Measurements from ENCODE around the gene FBXL16. TPM values are rescaled to one million over a fixed set of nuclear protein-coding genes. Genes with fewer than 3 reads are reported as not detected.

The FBXL16 gene
- polyA plus RNA-seq, 1 donor from 2014 or later: 3.4 TPM

- Histone ChIP-seq H3K9me2 (ENCODE audit: insufficient read depth, low read length) (no peaks in the 10 kb centered on the region), H3K9me3 (ENCODE audit: low read length) (no peaks in the 10 kb centered on the region), H3K79me2 (replicated peaks; ENCODE audit: insufficient read depth, low read length) (no peaks in the 10 kb centered on the region), H3K27me3 (ENCODE audit: insufficient read depth, low read depth, low read length) (peaks cover 7% of the 10 kb centered on the region), H3F3A (ENCODE audit: insufficient read depth, low read length, poor library complexity, severe bottlenecking) (no peaks in the 10 kb centered on the region), H4K20me1 (ENCODE audit: insufficient read depth) (no peaks in the 10 kb centered on the region), H3K9ac (ENCODE audit: low read length) (no peak overlapping the region), H3K4me2 (ENCODE audit: low read length) (no peak overlapping the region), H2AFZ (ENCODE audit: low read depth, low read length) (no peak overlapping the region), H3K4me3 (ENCODE audit: low read length) (no peak overlapping the region), H3K36me3 (ENCODE audit: insufficient read depth, low read length) (no peaks in the 10 kb centered on the region), H3K27ac (ENCODE audit: low read length) (no peak overlapping the region)
- TF ChIP-seq POLR2AphosphoS5 (IDR thresholded peaks at IDR 0.05) (no peak), EZH2 (IDR thresholded peaks at IDR 0.05; ENCODE audit: borderline replicate concordance, insufficient read depth, low read length, poor library complexity, severe bottlenecking) (no peak), RAD21 (conservative IDR thresholded peaks at IDR 0.05) (no peak), MXI1 (conservative IDR thresholded peaks at IDR 0.05; ENCODE audit: poor library complexity, severe bottlenecking) (no peak), TAF1 (IDR thresholded peaks at IDR 0.05; ENCODE audit: low read depth) (no peak), SMC3 (conservative IDR thresholded peaks at IDR 0.05; ENCODE audit: poor library complexity) (no peak), EP300 (conservative IDR thresholded peaks at IDR 0.05; ENCODE audit: poor library complexity, severe bottlenecking) (no peak)
- TF ChIP-seq, protein P1, sequence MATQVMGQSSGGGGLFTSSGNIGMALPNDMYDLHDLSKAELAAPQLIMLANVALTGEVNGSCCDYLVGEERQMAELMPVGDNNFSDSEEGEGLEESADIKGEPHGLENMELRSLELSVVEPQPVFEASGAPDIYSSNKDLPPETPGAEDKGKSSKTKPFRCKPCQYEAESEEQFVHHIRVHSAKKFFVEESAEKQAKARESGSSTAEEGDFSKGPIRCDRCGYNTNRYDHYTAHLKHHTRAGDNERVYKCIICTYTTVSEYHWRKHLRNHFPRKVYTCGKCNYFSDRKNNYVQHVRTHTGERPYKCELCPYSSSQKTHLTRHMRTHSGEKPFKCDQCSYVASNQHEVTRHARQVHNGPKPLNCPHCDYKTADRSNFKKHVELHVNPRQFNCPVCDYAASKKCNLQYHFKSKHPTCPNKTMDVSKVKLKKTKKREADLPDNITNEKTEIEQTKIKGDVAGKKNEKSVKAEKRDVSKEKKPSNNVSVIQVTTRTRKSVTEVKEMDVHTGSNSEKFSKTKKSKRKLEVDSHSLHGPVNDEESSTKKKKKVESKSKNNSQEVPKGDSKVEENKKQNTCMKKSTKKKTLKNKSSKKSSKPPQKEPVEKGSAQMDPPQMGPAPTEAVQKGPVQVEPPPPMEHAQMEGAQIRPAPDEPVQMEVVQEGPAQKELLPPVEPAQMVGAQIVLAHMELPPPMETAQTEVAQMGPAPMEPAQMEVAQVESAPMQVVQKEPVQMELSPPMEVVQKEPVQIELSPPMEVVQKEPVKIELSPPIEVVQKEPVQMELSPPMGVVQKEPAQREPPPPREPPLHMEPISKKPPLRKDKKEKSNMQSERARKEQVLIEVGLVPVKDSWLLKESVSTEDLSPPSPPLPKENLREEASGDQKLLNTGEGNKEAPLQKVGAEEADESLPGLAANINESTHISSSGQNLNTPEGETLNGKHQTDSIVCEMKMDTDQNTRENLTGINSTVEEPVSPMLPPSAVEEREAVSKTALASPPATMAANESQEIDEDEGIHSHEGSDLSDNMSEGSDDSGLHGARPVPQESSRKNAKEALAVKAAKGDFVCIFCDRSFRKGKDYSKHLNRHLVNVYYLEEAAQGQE (IDR thresholded peaks at IDR 0.05; ENCODE audit: borderline replicate concordance): no peak
- TF ChIP-seq, protein P2, sequence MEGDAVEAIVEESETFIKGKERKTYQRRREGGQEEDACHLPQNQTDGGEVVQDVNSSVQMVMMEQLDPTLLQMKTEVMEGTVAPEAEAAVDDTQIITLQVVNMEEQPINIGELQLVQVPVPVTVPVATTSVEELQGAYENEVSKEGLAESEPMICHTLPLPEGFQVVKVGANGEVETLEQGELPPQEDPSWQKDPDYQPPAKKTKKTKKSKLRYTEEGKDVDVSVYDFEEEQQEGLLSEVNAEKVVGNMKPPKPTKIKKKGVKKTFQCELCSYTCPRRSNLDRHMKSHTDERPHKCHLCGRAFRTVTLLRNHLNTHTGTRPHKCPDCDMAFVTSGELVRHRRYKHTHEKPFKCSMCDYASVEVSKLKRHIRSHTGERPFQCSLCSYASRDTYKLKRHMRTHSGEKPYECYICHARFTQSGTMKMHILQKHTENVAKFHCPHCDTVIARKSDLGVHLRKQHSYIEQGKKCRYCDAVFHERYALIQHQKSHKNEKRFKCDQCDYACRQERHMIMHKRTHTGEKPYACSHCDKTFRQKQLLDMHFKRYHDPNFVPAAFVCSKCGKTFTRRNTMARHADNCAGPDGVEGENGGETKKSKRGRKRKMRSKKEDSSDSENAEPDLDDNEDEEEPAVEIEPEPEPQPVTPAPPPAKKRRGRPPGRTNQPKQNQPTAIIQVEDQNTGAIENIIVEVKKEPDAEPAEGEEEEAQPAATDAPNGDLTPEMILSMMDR (IDR thresholded peaks at IDR 0.05; ENCODE audit: poor library complexity, severe bottlenecking): no peak
These were observed 18.8 kb upstream of the FBXL16 start for GRCh38 chr16:724188-725040.

DNA sequence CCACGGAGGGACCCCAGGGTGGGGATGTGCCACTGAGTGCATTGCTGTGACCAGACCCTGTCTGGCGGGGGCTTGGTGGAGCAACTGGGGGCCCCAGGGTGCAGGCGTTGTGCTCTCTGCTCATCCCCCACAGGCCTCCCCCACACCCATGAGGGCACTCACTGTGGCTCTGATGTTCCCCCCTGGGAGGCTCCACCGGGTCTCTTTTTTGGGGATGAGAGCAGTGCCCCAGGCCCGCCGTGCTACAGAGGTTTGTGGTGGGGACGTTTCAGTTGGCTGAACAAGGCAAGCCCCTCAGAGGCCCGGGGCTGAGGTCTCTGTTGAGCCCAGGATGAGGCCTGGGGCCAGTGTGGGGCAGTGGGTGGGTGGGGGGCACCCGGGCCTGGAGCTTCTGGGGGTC lies 18.1 kb upstream of the FBXL16 start:
- H3K36me3 ChIP-seq (ENCODE audit: insufficient read depth, low read length): no peaks in the 10 kb centered on the region
- no peak overlapping the region for H3K27ac ChIP-seq (ENCODE audit: low read length)
- no peaks in the 10 kb centered on the region for H3K79me2 ChIP-seq (replicated peaks; ENCODE audit: insufficient read depth, low read length)
- no peak for TF ChIP-seq SMC3 (conservative IDR thresholded peaks at IDR 0.05; ENCODE audit: poor library complexity)
- TF ChIP-seq TAF1 (IDR thresholded peaks at IDR 0.05; ENCODE audit: low read depth): no peak
- no peak for TF ChIP-seq EP300 (conservative IDR thresholded peaks at IDR 0.05; ENCODE audit: poor library complexity, severe bottlenecking)
- TF ChIP-seq, protein P1 (IDR thresholded peaks at IDR 0.05; ENCODE audit: borderline replicate concordance): no peak
- H3F3A ChIP-seq (ENCODE audit: insufficient read depth, low read length, poor library complexity, severe bottlenecking): no peaks in the 10 kb centered on the region
- no peaks in the 10 kb centered on the region for H4K20me1 ChIP-seq (ENCODE audit: insufficient read depth)
- H3K9ac ChIP-seq (ENCODE audit: low read length): no peak overlapping the region
- H3K9me3 ChIP-seq (ENCODE audit: low read length): no peaks in the 10 kb centered on the region
- no peak overlapping the region for H3K4me3 ChIP-seq (ENCODE audit: low read length)
- H2AFZ ChIP-seq (ENCODE audit: low read depth, low read length): no peak overlapping the region
- peaks cover 7% of the 10 kb centered on the region for H3K27me3 ChIP-seq (ENCODE audit: insufficient read depth, low read depth, low read length)
- H3K4me2 ChIP-seq (ENCODE audit: low read length): no peak overlapping the region
- no peaks in the 10 kb centered on the region for H3K9me2 ChIP-seq (ENCODE audit: insufficient read depth, low read length)
